BJ (cell line): Measurements from ENCODE around the gene RBM7. TPM values are rescaled to one million over a fixed set of nuclear protein-coding genes. Genes with fewer than 3 reads are reported as not detected.
A peak's percentile ranks its signal among the peaks of the same experiment; 100 is the strongest.

Experiments used
- CTCF ChIA-PET: fragments of 350-600 bp; formaldehyde crosslinking; extraction: SDS; loops from one replicate; lab custom pipeline; 2021; ENCODE audit warnings: antibody characterized with exemption, inconsistent platforms; lab: Yijun Ruan, JAX
- POLR2A ChIA-PET: fragments of 300-600 bp; sonication (Branson Sonifier 250); formaldehyde crosslinking; extraction: SDS; loops from one replicate; lab custom pipeline; 2021; ENCODE audit warnings: antibody characterized with exemption; lab: Charles Lee
- DNase-seq: peaks from one replicate; pipeline ENCODE4 v3.0.0-alpha.2; 2011; ENCODE audit warnings: low read depth
- H3K27me3 ChIP-seq: 2 replicates; pipeline ENCODE4 v1.6.0; 2011; ENCODE audit warnings: low read length; ENCODE audit not compliant: control insufficient read depth, insufficient read depth
- H3K36me3 ChIP-seq: 2 replicates; pipeline ENCODE4 v1.5.1; 2011; ENCODE audit warnings: low read length; ENCODE audit not compliant: control insufficient read depth, insufficient read depth
- H3K4me3 ChIP-seq: 2 replicates; pipeline ENCODE4 v1.5.1; 2011; ENCODE audit warnings: low read depth, mild to moderate bottlenecking, control low read depth, low read length
- CTCF ChIP-seq: IDR thresholded peaks from 2 replicates; pipeline ENCODE4 v1.5.1; 2011; ENCODE audit warnings: low read depth, mild to moderate bottlenecking, control low read depth, inconsistent platforms, low read length, moderate library complexity; ENCODE audit not compliant: insufficient read depth
- polyA plus RNA-seq: library from polyadenylated mRNA; depleted of rRNA; stranded (reverse); fragments of >200 nt; gene quantifications from 2 replicates; pipeline ENCODE4 v1.2.3, GENCODE V29; 2011

Gene RBM7
- polyA plus RNA-seq, 1 experiment, result 35.5 TPM

- ChIA-PET CTCF (interaction anchor here (1.2 kb wide), 1 partner anchor 74 kb away, joined by 3 read pairs; no protein-coding TSS in a partner anchor), POLR2A (no interaction called here)
- H3K27me3 ChIP-seq, result no peaks in the 10 kb centered on the region
- no peaks in the 10 kb centered on the region for H3K36me3 ChIP-seq
- no peak overlapping the region for H3K4me3 ChIP-seq
- no peak for DNase-seq
- no peak for TF ChIP-seq CTCF
Measured at GRCh38 chr11:114362326-114362725, 38.1 kb upstream of the RBM7 start.

GRCh38 chr11:114362958-114363357 lies 37.5 kb upstream of the RBM7 start:
- no peak overlapping the region for H3K4me3 ChIP-seq
- no peaks in the 10 kb centered on the region for H3K36me3 ChIP-seq
- ChIA-PET POLR2A (no interaction called here), CTCF (interaction anchor here (1.2 kb wide), 1 partner anchor 75 kb away, joined by 3 read pairs; no protein-coding TSS in a partner anchor)
- no peaks in the 10 kb centered on the region for H3K27me3 ChIP-seq
- TF ChIP-seq CTCF, result no peak
- no peak for DNase-seq

GRCh38 chr11:114366331-114367243 lies 33.9 kb upstream of the RBM7 start:
- Histone ChIP-seq H3K36me3 (no peaks in the 10 kb centered on the region), H3K4me3 (no peak overlapping the region), H3K27me3 (no peaks in the 10 kb centered on the region)
- ChIA-PET CTCF (interaction anchor here (0.6 kb wide), 1 partner anchor 29 kb away, joined by 3 read pairs; no protein-coding TSS in a partner anchor), POLR2A (interaction anchor here (0.6 kb wide), 1 partner anchor 16 kb away, joined by 7 read pairs; no protein-coding TSS in a partner anchor)
- DNase-seq, result peak; percentile 78
- no peak for TF ChIP-seq CTCF

- CTCF ChIA-PET, result interaction anchor here (0.7 to 1.4 kb wide), 4 partner anchors 9 to 36 kb away, joined by 3 to 5 read pairs (median 4); no protein-coding TSS in a partner anchor
- TF ChIP-seq CTCF, result no peak
- no peak for DNase-seq
- Histone ChIP-seq H3K36me3 (no peaks in the 10 kb centered on the region), H3K4me3 (no peak overlapping the region), H3K27me3 (no peaks in the 10 kb centered on the region)
- POLR2A ChIA-PET, result interaction anchor here (0.6 kb wide), 1 partner anchor 17 kb away, joined by 7 read pairs; no protein-coding TSS in a partner anchor
Measured at GRCh38 chr11:114367244-114367957, 33.1 kb upstream of the RBM7 start.
